ENCODE data around the gene NOTO. TPM values are rescaled to one million over a fixed set of nuclear protein-coding genes. Genes with fewer than 3 reads are reported as not detected.

Gene NOTO
- total and polyA plus RNA-seq, 2 of the 8 experiments (the other 6 are each of a cell fraction or from before 2014, with no cell fraction given), result 0.33 to 0.54 TPM

GRCh38 chr2:73255007-73255644, 52.8 kb downstream of the NOTO start:
- FAIRE-seq, result no peak
- Histone ChIP-seq H3K14ac (ENCODE audit: insufficient read length) (no peak overlapping the region), H3K18ac (ENCODE audit: extremely low read depth, low read length) (no peak overlapping the region), H2AFZ (ENCODE audit: low read length) (no peak overlapping the region), H4K20me1 (replicated peaks in 1 of 2; ENCODE audit: control insufficient read depth in 1 of 2, insufficient read depth in 2 of 2, low read length in 2 of 2) (peaks cover 15 to 20% of the 10 kb centered on the region in 2 experiments), H3K4me2 (ENCODE audit: insufficient read depth in 1 of 2, low read depth in 2 of 2, low read length in 2 of 2) (no peak overlapping the region), H3K9ac (replicated peaks in 1 of 4; ENCODE audit: extremely low read depth in 1 of 4, low read depth in 3 of 4, low read length in 3 of 4) (peak overlapping the region in 1 of 4 experiments; percentile 40; a peak in 1 of 7 replicates), H3K4me1 (replicated peaks in 1 of 4; ENCODE audit: control insufficient read depth in 3 of 4, insufficient read depth in 4 of 4, low read length in 3 of 4) (peaks cover 0 to 7% (median 1%) of the 10 kb centered on the region in 4 experiments; a peak in 2 of 7 replicates), H3K79me1 (ENCODE audit: low read depth, low read length) (no peaks in the 10 kb centered on the region), H3K56ac (replicated peaks; ENCODE audit: insufficient read length, low read depth, low read length) (no peak overlapping the region), H3K36me3 (ENCODE audit: control insufficient read depth in 2 of 4, insufficient read depth in 4 of 4, low read length in 3 of 4) (peaks cover 23 to 55% (median 34%) of the 10 kb centered on the region in 4 experiments; a peak in 7 of 8 replicates), H3K79me2 (ENCODE audit: control insufficient read depth in 1 of 2, insufficient read depth in 2 of 2, low read length in 2 of 2) (no peaks in the 10 kb centered on the region), H3K23ac (ENCODE audit: insufficient read length) (no peak overlapping the region), H2BK5ac (ENCODE audit: low read depth, low read length) (no peak overlapping the region), H3K27ac (ENCODE audit: low read depth, low read length) (no peak overlapping the region), H2BK12ac (ENCODE audit: low read depth, low read length) (no peak overlapping the region), H2BK120ac (replicated peaks; ENCODE audit: low read depth, low read length) (no peak overlapping the region), H4K8ac (ENCODE audit: extremely low read depth, insufficient read depth, low read length) (no peak overlapping the region), H2AK5ac (ENCODE audit: low read depth, low read length) (no peak overlapping the region), H3K4ac (replicated peaks; ENCODE audit: insufficient read length, low read depth, low read length) (no peak overlapping the region), H3K4me3 (ENCODE audit: extremely low read depth in 1 of 4, insufficient read depth in 2 of 4, low read depth in 3 of 4, low read length in 4 of 4) (no peak overlapping the region), H3K9me3 (ENCODE audit: insufficient read depth in 2 of 2, low read depth in 1 of 2, low read length in 1 of 2) (no peaks in the 10 kb centered on the region), H4K91ac (replicated peaks; ENCODE audit: insufficient read length, low read length) (no peak overlapping the region), H2BK20ac (ENCODE audit: low read length) (no peak overlapping the region), H3K27me3 (replicated peaks in 1 of 4; ENCODE audit: control insufficient read depth in 3 of 4, extremely low read depth in 1 of 4, insufficient read depth in 3 of 4, low read length in 3 of 4) (no peaks in the 10 kb centered on the region), H2BK15ac (ENCODE audit: low read length) (no peak overlapping the region), H4K5ac (ENCODE audit: insufficient read length, low read depth, low read length) (no peak overlapping the region), H3K23me2 (ENCODE audit: low read depth, low read length) (no peaks in the 10 kb centered on the region)
- 0 out of 2 replicates have a peak, but pooled peaks have one; percentile 66 for TF ChIP-seq POLR2AphosphoS5 (IDR thresholded peaks at IDR 0.05; ENCODE audit: low read depth, low read length)
- no peak for TF ChIP-seq ASH2L (IDR thresholded peaks at IDR 0.05; ENCODE audit: low read length)
- TF ChIP-seq TBP (IDR thresholded peaks at IDR 0.05; ENCODE audit: low read depth, low read length), result no peak
- no peak for TF ChIP-seq CEBPB (IDR thresholded peaks at IDR 0.05; ENCODE audit: low read depth, low read length)
- TF ChIP-seq POLR2A (IDR thresholded peaks at IDR 0.05; ENCODE audit: control extremely low read depth in 1 of 2, low read depth in 2 of 2, low read length in 2 of 2), result peak; percentile 24 to 53; a peak in 2 of 3 replicates
- TF ChIP-seq BACH1 (IDR thresholded peaks at IDR 0.05; ENCODE audit: low read length), result no peak
- no peak for TF ChIP-seq SRF (IDR thresholded peaks at IDR 0.05; ENCODE audit: low read depth, low read length)
- ChIA-PET POLR2A (ENCODE audit: partially characterized antibody) (interaction anchor here (0.9 to 6.5 kb wide), 8 partner anchors 11 to 35 kb away, joined by 3 to 105 read pairs (median 8); partner anchors contain the start of genes CCT7 and PRADC1), CTCF (ENCODE audit: partially characterized antibody) (interaction anchor here (1.7 to 7.0 kb wide), 5 partner anchors 10 to 78 kb away, joined by 3 to 51 read pairs (median 7); partner anchors contain the start of genes CCT7, NOTO and PRADC1)
- peak in 1 of 2 experiments; percentile 54 for DNase-seq (ENCODE audit: low read depth in 1 of 2, low spot score in 2 of 2)
- WGBS, 2 experiments (ENCODE audit: extremely low coverage in 1 of 2, insufficient coverage in 1 of 2, insufficient read length in 1 of 2, insufficient replicate concordance in 2 of 2, low coverage in 1 of 2, low lambda C conversion rate in 2 of 2, missing lambda C conversion rate in 1 of 2), result 80% methylated on average over 4 of the region's 4 CpGs; no CpG with 5 or more reads in 1 of the 2 experiments

All from H1 (cell line).